Fibroblast of villous mesenchyme (primary cell): ENCODE results near the gene COL17A1. TPM values are rescaled to one million over a fixed set of nuclear protein-coding genes. Genes with fewer than 3 reads are reported as not detected.

Source experiments
- DNase-seq: peaks from one replicate; pipeline ENCODE4 v3.0.0-alpha.2; 2010; ENCODE audit warnings: low read depth
- H3K4me3 ChIP-seq: 2 replicates; pipeline ENCODE4 v1.5.1; 2011; ENCODE audit warnings: low read depth, mild to moderate bottlenecking, low read length
- total RNA-seq: library from RNA; depleted of rRNA; stranded (reverse); fragments of >200 nt; gene quantifications from 2 replicates; pipeline ENCODE4 v1.2.3, GENCODE V29; 2012
- TF ChIP-seq, protein P1 (sequence below): IDR thresholded peaks from 2 replicates; pipeline ENCODE4 v1.5.1; 2012; ENCODE audit warnings: low read depth, mild to moderate bottlenecking, low read length; ENCODE audit not compliant: insufficient read depth

COL17A1 gene
- total RNA-seq, 1 donor = not detected

DNA sequence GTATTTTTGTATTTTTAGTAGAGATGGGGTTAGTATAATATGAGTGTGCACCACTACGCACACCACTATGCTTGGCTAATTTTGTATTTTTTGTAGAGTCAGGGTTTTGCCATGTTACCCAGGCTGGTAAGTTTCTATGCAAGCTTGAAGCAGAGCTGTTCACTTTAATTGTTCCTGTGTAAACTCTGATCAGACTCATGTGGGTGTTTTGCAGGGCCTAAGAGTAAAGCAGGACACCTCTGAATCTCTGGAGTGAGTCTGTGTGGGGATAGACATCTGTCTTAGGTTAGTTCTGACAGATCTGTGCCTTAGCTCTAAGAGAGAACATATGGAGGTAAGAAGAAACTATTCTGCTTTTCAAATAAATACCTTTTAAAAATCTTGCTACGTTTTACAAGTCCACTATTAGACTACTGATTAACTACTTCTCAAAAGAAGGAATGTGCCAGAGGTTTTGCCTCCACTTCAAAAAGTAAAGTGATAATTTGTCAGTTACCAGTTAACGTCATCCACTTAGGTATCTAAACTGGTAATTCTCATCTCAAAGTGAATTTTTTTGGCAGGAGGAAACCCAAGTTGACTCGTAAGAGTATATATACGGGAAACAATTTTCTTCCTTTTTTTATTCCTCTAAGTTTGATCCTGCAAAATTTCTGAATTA is 1.1 kb downstream of the COL17A1 start:
- DNase-seq = no peak
- no peak overlapping the region for H3K4me3 ChIP-seq
- TF ChIP-seq, protein P1, sequence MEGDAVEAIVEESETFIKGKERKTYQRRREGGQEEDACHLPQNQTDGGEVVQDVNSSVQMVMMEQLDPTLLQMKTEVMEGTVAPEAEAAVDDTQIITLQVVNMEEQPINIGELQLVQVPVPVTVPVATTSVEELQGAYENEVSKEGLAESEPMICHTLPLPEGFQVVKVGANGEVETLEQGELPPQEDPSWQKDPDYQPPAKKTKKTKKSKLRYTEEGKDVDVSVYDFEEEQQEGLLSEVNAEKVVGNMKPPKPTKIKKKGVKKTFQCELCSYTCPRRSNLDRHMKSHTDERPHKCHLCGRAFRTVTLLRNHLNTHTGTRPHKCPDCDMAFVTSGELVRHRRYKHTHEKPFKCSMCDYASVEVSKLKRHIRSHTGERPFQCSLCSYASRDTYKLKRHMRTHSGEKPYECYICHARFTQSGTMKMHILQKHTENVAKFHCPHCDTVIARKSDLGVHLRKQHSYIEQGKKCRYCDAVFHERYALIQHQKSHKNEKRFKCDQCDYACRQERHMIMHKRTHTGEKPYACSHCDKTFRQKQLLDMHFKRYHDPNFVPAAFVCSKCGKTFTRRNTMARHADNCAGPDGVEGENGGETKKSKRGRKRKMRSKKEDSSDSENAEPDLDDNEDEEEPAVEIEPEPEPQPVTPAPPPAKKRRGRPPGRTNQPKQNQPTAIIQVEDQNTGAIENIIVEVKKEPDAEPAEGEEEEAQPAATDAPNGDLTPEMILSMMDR = no peak

DNA sequence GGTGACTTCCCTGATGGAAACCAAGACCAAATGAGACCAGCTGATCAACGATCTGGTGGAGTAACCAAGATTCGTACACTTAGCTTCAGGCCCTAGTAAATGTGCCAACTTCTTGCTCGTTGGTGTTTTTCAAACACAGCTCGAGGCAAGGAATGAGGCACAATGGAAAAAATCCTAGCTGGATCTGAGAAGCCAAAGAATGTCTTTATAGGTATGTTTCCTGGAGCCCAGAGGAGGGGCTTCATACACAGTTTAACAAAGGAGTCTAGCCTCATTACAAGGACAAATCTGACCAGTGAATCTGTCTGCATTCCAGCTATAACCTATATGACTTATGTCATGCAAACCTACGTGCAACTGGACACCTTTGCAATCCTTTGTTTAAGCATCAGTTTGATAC is 3.7 kb downstream of the COL17A1 start:
- H3K4me3 ChIP-seq = no peak overlapping the region
- TF ChIP-seq, protein P1 = no peak
- no peak for DNase-seq

DNA sequence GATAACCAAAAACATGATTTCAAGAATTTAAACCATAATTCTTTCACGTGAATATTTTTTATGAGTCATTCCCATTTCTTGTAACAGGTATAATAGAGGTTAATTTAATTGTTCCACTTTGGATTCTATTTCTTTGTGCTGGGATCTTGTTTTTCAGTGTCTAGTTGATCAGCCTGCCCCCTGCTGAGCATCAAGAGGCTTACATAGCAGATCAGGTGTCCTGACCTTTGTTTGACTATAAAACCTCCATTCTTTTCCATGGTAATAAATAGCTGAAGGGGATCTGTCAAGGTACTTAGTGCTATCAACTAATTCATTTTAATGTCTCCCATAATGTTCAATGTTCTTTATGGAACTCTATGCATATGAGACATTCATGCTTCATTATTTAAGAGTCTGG is 4.9 kb downstream of the COL17A1 start:
- peak; percentile 22 for DNase-seq
- TF ChIP-seq, protein P1 = peak; percentile 52
- H3K4me3 ChIP-seq = no peak overlapping the region

DNA sequence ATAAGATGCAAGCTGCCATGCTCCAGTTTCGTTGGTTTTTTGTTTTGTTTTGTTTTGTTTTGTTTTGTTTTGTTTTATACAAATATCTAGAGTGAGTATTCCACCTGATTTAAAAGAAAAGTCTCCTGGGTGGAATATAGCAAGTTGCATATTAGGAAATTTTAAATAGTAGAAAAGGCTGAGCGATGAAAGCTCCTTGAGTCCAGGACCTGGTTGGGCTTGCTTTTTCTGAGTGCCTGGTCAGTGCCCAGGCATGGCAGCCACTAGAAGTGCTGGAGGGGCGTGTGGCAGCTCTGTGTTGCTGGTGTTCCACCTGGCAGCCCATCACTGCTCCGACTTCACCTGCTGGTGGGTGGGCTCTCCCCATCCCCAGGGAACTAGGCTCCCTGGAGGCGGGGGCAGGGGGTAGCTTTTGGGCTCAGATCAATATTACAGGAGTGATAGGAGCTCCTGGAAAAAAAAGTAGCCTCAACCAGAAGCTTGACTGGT is 8.0 kb downstream of the COL17A1 start:
- H3K4me3 ChIP-seq = no peak overlapping the region
- TF ChIP-seq, protein P1 = no peak
- no peak for DNase-seq

DNA sequence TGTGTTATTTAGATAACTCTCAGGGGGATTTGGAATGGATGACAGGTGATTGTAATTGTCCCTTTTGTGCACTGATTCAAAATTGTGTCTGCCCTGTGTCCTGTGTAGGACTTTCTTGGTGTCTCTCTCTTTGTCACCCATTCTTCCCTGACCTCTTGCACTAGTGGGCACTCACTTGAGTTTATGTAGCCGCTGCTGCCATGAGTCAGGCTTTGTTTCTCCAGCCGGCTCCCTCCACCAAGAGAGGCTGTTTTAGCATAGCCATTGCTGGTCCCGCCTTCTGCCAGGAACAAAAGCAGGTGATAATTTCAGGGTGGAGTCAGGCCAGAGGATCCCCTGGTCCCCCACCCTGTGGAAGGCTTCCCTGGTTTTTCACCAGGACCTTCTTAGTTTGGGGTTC is 8.4 kb downstream of the COL17A1 start:
- DNase-seq = no peak
- H3K4me3 ChIP-seq = no peak overlapping the region
- TF ChIP-seq, protein P1 = no peak

DNA sequence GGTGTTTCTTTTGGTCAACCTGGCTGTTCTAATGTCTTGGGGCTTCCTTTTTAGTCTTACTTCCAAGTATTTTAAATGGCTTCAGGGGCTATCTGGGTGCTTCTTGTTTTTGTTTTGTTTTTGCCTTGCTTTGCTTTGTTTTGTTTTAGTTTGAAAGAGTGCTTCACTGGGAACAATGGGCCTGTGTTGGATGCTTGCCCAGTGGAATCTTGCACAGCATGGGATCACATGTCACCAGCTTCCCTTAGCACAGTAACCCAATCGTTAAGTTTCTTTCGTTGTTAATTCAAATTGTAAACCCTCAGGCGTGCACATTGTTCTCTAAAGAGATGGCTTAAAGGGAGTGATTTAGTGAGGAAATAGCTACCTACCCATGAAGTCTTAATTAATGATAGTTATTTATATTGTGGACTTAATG is 8.9 kb downstream of the COL17A1 start:
- DNase-seq = peak; percentile 71
- H3K4me3 ChIP-seq = no peak overlapping the region
- TF ChIP-seq, protein P1 = no peak

DNA sequence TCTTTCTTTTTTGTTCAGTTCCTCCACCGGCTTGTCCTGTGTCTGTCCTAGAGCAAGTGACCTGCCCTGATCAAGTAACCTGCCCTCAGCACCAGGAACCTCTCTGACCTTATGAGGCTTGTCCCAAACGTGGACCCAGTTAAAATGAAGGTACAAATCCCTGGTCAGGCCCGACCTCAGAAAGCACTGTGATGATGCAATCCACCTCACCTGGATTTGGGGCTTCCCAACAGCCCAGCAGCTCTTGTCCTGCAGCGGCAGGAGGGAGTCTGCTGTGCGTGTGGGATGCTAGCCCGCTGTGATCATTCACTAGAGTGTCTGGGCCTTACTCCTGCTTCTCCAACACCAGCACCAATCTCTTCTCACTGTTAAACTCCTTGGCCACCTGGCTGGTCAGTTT is 11.2 kb downstream of the COL17A1 start:
- H3K4me3 ChIP-seq = no peak overlapping the region
- TF ChIP-seq, protein P1 = no peak
- DNase-seq = no peak
